ENCODE data around the gene PRDM15. TPM values are rescaled to one million over a fixed set of nuclear protein-coding genes. Genes with fewer than 3 reads are reported as not detected.

PRDM15 gene
- total RNA-seq (10 to 100 TPM in 4 of 5 experiments, 1 to 10 TPM in 1; 10.0 to 20.1 (median 15.9) TPM), polyA plus RNA-seq (1 to 10 TPM; 1.3 to 2.0 TPM), total RNA-seq (43.5 reads per million, percentile 68 among the genes with 10 or more reads in this experiment)

GRCh38 chr21:41879190-41879998 lies at the start of gene PRDM15:
PRDM15 (minus strand) TSS chr21:41879344; CDS start chr21:41860363, 18,981 bp downstream.
- DNase-seq (peak; percentile 69 to 88 (median 77)), ATAC-seq (peak; percentile 85)
- intact Hi-C loops (cut with micrococcal nuclease), result loop anchor here (1.0 to 10.0 kb wide), 9 partner anchors 16 to 515 kb away; partner anchors contain the start of genes ZBTB21 (in 2 of the 2), MX2 (in 1 of the 2) and RIPK4 (in 1 of the 2)
- ChIA-PET POLR2A (interaction anchor here (1.0 to 1.9 kb wide), 7 partner anchors 16 to 234 kb away, joined by 3 to 12 read pairs (median 9); no protein-coding TSS in a partner anchor), CTCF (interaction anchor here (1.0 to 2.0 kb wide), 4 partner anchors 16 to 238 kb away, joined by 3 to 6 read pairs (median 5); no protein-coding TSS in a partner anchor)
- Mint-ChIP-seq H3K4me1 (peaks cover 20 to 35% (median 29%) of the 10 kb centered on the region in 7 donors), H3K27me3 (no peaks in the 10 kb centered on the region), H3K36me3 (peaks cover 0 to 6% (median 0%) of the 10 kb centered on the region in 5 donors), H3K9me3 (no peaks in the 10 kb centered on the region), H3K4me3 (peak within 1 kb of the TSS; percentile 88 to 95 (median 92)), H3K27ac (peak within 1 kb of the TSS; percentile 92 to 97 (median 95))
- H3K4me3 ChIP-seq (ENCODE audit: low read length), result peak within 1 kb of the TSS; percentile 84
- no peaks in the 10 kb centered on the region for H3K9me3 ChIP-seq (ENCODE audit: control insufficient read depth in 2 of 3, low read length in 3 of 3)
- H3K4me1 ChIP-seq (ENCODE audit: control insufficient read depth in 2 of 2, insufficient read depth in 2 of 2, low read length in 2 of 2), result peaks cover 9 to 16% of the 10 kb centered on the region in 2 donors
- no peaks in the 10 kb centered on the region for H3K36me3 ChIP-seq (ENCODE audit: control insufficient read depth in 2 of 3, insufficient read depth in 3 of 3, low read length in 3 of 3)
- H3K27me3 ChIP-seq (ENCODE audit: control insufficient read depth in 2 of 2, insufficient read depth in 2 of 2, low read length in 2 of 2), result no peaks in the 10 kb centered on the region
- peak within 1 kb of the TSS; percentile 85 for H3K27ac ChIP-seq (ENCODE audit: low read depth, low read length)

DNA sequence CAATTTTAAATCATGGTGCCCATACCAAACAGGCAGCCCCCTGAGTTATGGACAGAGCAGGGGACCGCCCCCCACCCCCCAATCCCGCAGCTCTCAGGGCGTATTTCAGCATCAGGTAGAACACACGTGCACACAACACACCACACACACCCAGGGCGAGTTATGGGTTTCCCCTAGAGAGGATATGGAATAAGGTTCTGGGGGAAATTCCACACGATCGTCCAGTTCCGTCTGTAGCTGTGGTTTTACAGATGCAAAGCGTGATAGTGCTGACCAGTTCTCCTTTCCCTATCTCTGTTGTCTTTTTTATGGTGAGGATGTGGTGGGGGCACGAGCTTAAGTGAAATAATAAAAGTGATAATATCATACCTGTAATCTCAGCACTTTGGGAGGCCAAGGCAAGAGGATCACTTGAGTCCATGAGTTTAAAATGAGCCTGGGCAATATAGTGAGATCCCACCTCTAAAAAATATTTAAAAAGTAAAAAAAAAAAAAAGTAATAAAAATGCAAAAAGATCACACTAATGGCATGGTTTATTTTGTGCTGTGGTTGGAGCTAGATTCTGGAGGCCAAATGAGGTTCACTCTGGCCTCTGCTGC lies 49.6 kb upstream of the PRDM15 start:
- intact Hi-C loops (cut with micrococcal nuclease), result no loop called here
- H3K4me1 Mint-ChIP-seq, result peaks cover 37 to 73% (median 54%) of the 10 kb centered on the region in 7 donors

GRCh38 chr21:41927727-41928409 lies 48.7 kb upstream of the PRDM15 start:
- Histone ChIP-seq H3K4me1 (ENCODE audit: control insufficient read depth in 2 of 2, insufficient read depth in 2 of 2, low read length in 2 of 2) (peaks cover 12 to 37% of the 10 kb centered on the region in 2 donors), H3K36me3 (ENCODE audit: control insufficient read depth in 2 of 3, insufficient read depth in 3 of 3, low read length in 3 of 3) (no peaks in the 10 kb centered on the region), H3K4me3 (ENCODE audit: low read length) (no peak overlapping the region), H3K27me3 (ENCODE audit: control insufficient read depth in 2 of 2, insufficient read depth in 2 of 2, low read length in 2 of 2) (no peaks in the 10 kb centered on the region), H3K27ac (ENCODE audit: low read depth, low read length) (no peak overlapping the region), H3K9me3 (ENCODE audit: control insufficient read depth in 2 of 3, low read length in 3 of 3) (no peaks in the 10 kb centered on the region)
- peak overlapping the region in 8 of 9 donors; percentile 63 to 100 (median 98) for H3K27ac Mint-ChIP-seq
- H3K9me3 Mint-ChIP-seq, result peaks cover 0 to 1% (median 0%) of the 10 kb centered on the region in 11 donors
- H3K4me3 Mint-ChIP-seq, result peak overlapping the region; percentile 7 to 96 (median 72)
- CTCF ChIA-PET, result interaction anchor here (0.8 to 2.2 kb wide), 2 partner anchors 32 to 180 kb away, joined by 3 to 14 read pairs; no protein-coding TSS in a partner anchor
- peaks cover 42 to 73% (median 58%) of the 10 kb centered on the region in 7 donors for H3K4me1 Mint-ChIP-seq
- intact Hi-C loops (cut with micrococcal nuclease), result loop anchor here (2.0 kb wide), 5 partner anchors 25 to 181 kb away; no protein-coding TSS in a partner anchor
- POLR2A ChIA-PET, result interaction anchor here (0.5 to 3.9 kb wide), 5 partner anchors 38 to 135 kb away, joined by 3 to 36 read pairs (median 4); no protein-coding TSS in a partner anchor
- H3K27me3 Mint-ChIP-seq, result no peaks in the 10 kb centered on the region
- peak; percentile 39 for ATAC-seq
- no peaks in the 10 kb centered on the region for H3K36me3 Mint-ChIP-seq
- peak in 7 of 9 donors; percentile 23 to 60 (median 39) for DNase-seq

More for the DNA sequence above, 49.6 kb upstream of the PRDM15 start:
- Mint-ChIP-seq H3K9me3 (peaks cover 0 to 1% (median 0%) of the 10 kb centered on the region in 11 donors), H3K27me3 (peaks cover 0 to 4% (median 0%) of the 10 kb centered on the region in 5 donors), H3K27ac (peak overlapping the region; percentile 36 to 99 (median 98)), H3K4me3 (peak overlapping the region in 8 of 10 donors; percentile 24 to 96 (median 48)), H3K36me3 (no peaks in the 10 kb centered on the region)
- Histone ChIP-seq H3K9me3 (ENCODE audit: control insufficient read depth in 2 of 3, low read length in 3 of 3) (no peaks in the 10 kb centered on the region), H3K27me3 (ENCODE audit: control insufficient read depth in 2 of 2, insufficient read depth in 2 of 2, low read length in 2 of 2) (no peaks in the 10 kb centered on the region), H3K36me3 (ENCODE audit: control insufficient read depth in 2 of 3, insufficient read depth in 3 of 3, low read length in 3 of 3) (no peaks in the 10 kb centered on the region), H3K4me1 (ENCODE audit: control insufficient read depth in 2 of 2, insufficient read depth in 2 of 2, low read length in 2 of 2) (peaks cover 11 to 35% of the 10 kb centered on the region in 2 donors), H3K27ac (ENCODE audit: low read depth, low read length) (no peak overlapping the region), H3K4me3 (ENCODE audit: low read length) (no peak overlapping the region)
- CTCF ChIA-PET, result no interaction called here
- POLR2A ChIA-PET, result interaction anchor here (0.5 to 1.3 kb wide), 6 partner anchors 26 to 136 kb away, joined by 3 to 4 read pairs (median 3); no protein-coding TSS in a partner anchor
- ATAC-seq, result peak; percentile 67
- DNase-seq, result peak in 1 of 9 donors; percentile 16

GRCh38 chr21:41926807-41927171 lies 47.6 kb upstream of the PRDM15 start:
- Histone ChIP-seq H3K4me1 (ENCODE audit: control insufficient read depth in 2 of 2, insufficient read depth in 2 of 2, low read length in 2 of 2) (peaks cover 12 to 37% of the 10 kb centered on the region in 2 donors), H3K27ac (ENCODE audit: low read depth, low read length) (peak overlapping the region; percentile 91), H3K36me3 (ENCODE audit: control insufficient read depth in 2 of 3, insufficient read depth in 3 of 3, low read length in 3 of 3) (no peaks in the 10 kb centered on the region), H3K9me3 (ENCODE audit: control insufficient read depth in 2 of 3, low read length in 3 of 3) (no peaks in the 10 kb centered on the region), H3K4me3 (ENCODE audit: low read length) (peak overlapping the region; percentile 78), H3K27me3 (ENCODE audit: control insufficient read depth in 2 of 2, insufficient read depth in 2 of 2, low read length in 2 of 2) (no peaks in the 10 kb centered on the region)
- ChIA-PET POLR2A (interaction anchor here (0.5 to 3.9 kb wide), 9 partner anchors 9 to 1047 kb away, joined by 3 to 36 read pairs (median 5); partner anchors contain the start of gene PKNOX1), CTCF (interaction anchor here (0.7 to 2.2 kb wide), 5 partner anchors 8 to 643 kb away, joined by 3 to 14 read pairs (median 3); partner anchors contain the start of gene PRDM15)
- no peaks in the 10 kb centered on the region for H3K27me3 Mint-ChIP-seq
- peak; percentile 15 for ATAC-seq
- intact Hi-C loops (cut with micrococcal nuclease), result loop anchor here (1.0 to 2.0 kb wide), 8 partner anchors 26 to 182 kb away; partner anchors contain the start of gene PRDM15 (in 2 of the 2)
- peak overlapping the region; percentile 88 to 99 (median 95) for H3K4me3 Mint-ChIP-seq
- H3K36me3 Mint-ChIP-seq, result peaks cover 0 to 5% (median 0%) of the 10 kb centered on the region in 5 donors
- DNase-seq, result no peak
- H3K4me1 Mint-ChIP-seq, result peaks cover 43 to 66% (median 58%) of the 10 kb centered on the region in 7 donors
- peak overlapping the region; percentile 94 to 100 (median 99) for H3K27ac Mint-ChIP-seq
- peaks cover 0 to 1% (median 0%) of the 10 kb centered on the region in 11 donors for H3K9me3 Mint-ChIP-seq

GRCh38 chr21:41926117-41926806 lies 47.1 kb upstream of the PRDM15 start:
- ChIA-PET POLR2A (interaction anchor here (0.5 to 3.9 kb wide), 11 partner anchors 9 to 1048 kb away, joined by 3 to 36 read pairs (median 4); partner anchors contain the start of gene PKNOX1), CTCF (interaction anchor here (0.7 to 2.2 kb wide), 6 partner anchors 8 to 643 kb away, joined by 3 to 14 read pairs (median 3); partner anchors contain the start of gene PRDM15)
- no peaks in the 10 kb centered on the region for H3K27me3 ChIP-seq (ENCODE audit: control insufficient read depth in 2 of 2, insufficient read depth in 2 of 2, low read length in 2 of 2)
- Mint-ChIP-seq H3K4me3 (peak overlapping the region; percentile 88 to 99 (median 95)), H3K9me3 (peaks cover 0 to 1% (median 0%) of the 10 kb centered on the region in 11 donors), H3K27ac (peak overlapping the region; percentile 94 to 100 (median 99)), H3K27me3 (no peaks in the 10 kb centered on the region), H3K4me1 (peaks cover 45 to 69% (median 61%) of the 10 kb centered on the region in 7 donors), H3K36me3 (peaks cover 0 to 8% (median 0%) of the 10 kb centered on the region in 5 donors)
- no peaks in the 10 kb centered on the region for H3K36me3 ChIP-seq (ENCODE audit: control insufficient read depth in 2 of 3, insufficient read depth in 3 of 3, low read length in 3 of 3)
- intact Hi-C loops (cut with micrococcal nuclease), result loop anchor here (1.0 to 2.0 kb wide), 8 partner anchors 27 to 183 kb away; partner anchors contain the start of gene PRDM15 (in 2 of the 2)
- ATAC-seq, result peak; percentile 85
- peak overlapping the region; percentile 91 for H3K27ac ChIP-seq (ENCODE audit: low read depth, low read length)
- peaks cover 12 to 37% of the 10 kb centered on the region in 2 donors for H3K4me1 ChIP-seq (ENCODE audit: control insufficient read depth in 2 of 2, insufficient read depth in 2 of 2, low read length in 2 of 2)
- H3K4me3 ChIP-seq (ENCODE audit: low read length), result peak overlapping the region; percentile 78
- H3K9me3 ChIP-seq (ENCODE audit: control insufficient read depth in 2 of 3, low read length in 3 of 3), result no peaks in the 10 kb centered on the region
- DNase-seq, result peak in 8 of 9 donors; percentile 36 to 75 (median 66)
